ENCODE data around the gene NLRP2B. TPM values are rescaled to one million over a fixed set of nuclear protein-coding genes. Genes with fewer than 3 reads are reported as not detected.

NLRP2B gene
- total and polyA plus RNA-seq, 2 donors (not counting 1 experiment from before 2014, with no cell fraction given) = not detected

- Histone ChIP-seq H3K4me2 (ENCODE audit: extremely low read depth, insufficient read depth, low read length) (no peak overlapping the region), H3K4me3 (replicated peaks in 1 of 4; ENCODE audit: control extremely low read depth in 1 of 4, insufficient read depth in 1 of 4, low read depth in 3 of 4, low read length in 4 of 4) (no peak overlapping the region), H3K27ac (ENCODE audit: insufficient read depth, low read length) (no peak overlapping the region), H2AFZ (ENCODE audit: low read length) (no peak overlapping the region), H3K27me3 (ENCODE audit: control insufficient read depth, insufficient read depth, low read length) (no peaks in the 10 kb centered on the region), H3K9ac (ENCODE audit: insufficient read depth, low read length) (no peak overlapping the region), H3K36me3 (ENCODE audit: control insufficient read depth, insufficient read depth, low read length) (no peaks in the 10 kb centered on the region), H3K79me2 (ENCODE audit: control insufficient read depth, insufficient read depth, low read length) (no peaks in the 10 kb centered on the region), H3K4me1 (ENCODE audit: control insufficient read depth, extremely low read depth, insufficient read depth, low read length) (no peaks in the 10 kb centered on the region), H3K9me3 (ENCODE audit: control insufficient read depth, insufficient read depth, low read depth, low read length) (no peaks in the 10 kb centered on the region), H4K20me1 (ENCODE audit: control insufficient read depth, extremely low read depth, insufficient read depth, low read length) (no peaks in the 10 kb centered on the region)
- DNase-seq (ENCODE audit: low read depth in 2 of 2) = no peak
- TF ChIP-seq, protein P1, sequence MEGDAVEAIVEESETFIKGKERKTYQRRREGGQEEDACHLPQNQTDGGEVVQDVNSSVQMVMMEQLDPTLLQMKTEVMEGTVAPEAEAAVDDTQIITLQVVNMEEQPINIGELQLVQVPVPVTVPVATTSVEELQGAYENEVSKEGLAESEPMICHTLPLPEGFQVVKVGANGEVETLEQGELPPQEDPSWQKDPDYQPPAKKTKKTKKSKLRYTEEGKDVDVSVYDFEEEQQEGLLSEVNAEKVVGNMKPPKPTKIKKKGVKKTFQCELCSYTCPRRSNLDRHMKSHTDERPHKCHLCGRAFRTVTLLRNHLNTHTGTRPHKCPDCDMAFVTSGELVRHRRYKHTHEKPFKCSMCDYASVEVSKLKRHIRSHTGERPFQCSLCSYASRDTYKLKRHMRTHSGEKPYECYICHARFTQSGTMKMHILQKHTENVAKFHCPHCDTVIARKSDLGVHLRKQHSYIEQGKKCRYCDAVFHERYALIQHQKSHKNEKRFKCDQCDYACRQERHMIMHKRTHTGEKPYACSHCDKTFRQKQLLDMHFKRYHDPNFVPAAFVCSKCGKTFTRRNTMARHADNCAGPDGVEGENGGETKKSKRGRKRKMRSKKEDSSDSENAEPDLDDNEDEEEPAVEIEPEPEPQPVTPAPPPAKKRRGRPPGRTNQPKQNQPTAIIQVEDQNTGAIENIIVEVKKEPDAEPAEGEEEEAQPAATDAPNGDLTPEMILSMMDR (conservative IDR thresholded peaks at IDR 0.05 in 1 of 2, IDR thresholded peaks at IDR 0.05 in 1 of 2; ENCODE audit: low read depth in 1 of 2, low read length in 2 of 2) = no peak
- no peak for TF ChIP-seq EZH2 (IDR thresholded peaks at IDR 0.05; ENCODE audit: low read length, missing control alignments)
These were observed 1.2 kb downstream of the NLRP2B start for GRCh38 chrX:57678686-57679428.

GRCh38 chrX:57677132-57677858 is 2.8 kb downstream of the NLRP2B start:
- no peak overlapping the region for H3K9ac ChIP-seq (ENCODE audit: insufficient read depth, low read length)
- H2AFZ ChIP-seq (ENCODE audit: low read length) = no peak overlapping the region
- H3K9me3 ChIP-seq (ENCODE audit: control insufficient read depth, insufficient read depth, low read depth, low read length) = no peaks in the 10 kb centered on the region
- H3K4me3 ChIP-seq (replicated peaks in 1 of 4; ENCODE audit: control extremely low read depth in 1 of 4, insufficient read depth in 1 of 4, low read depth in 3 of 4, low read length in 4 of 4) = no peak overlapping the region
- H3K79me2 ChIP-seq (ENCODE audit: control insufficient read depth, insufficient read depth, low read length) = no peaks in the 10 kb centered on the region
- H4K20me1 ChIP-seq (ENCODE audit: control insufficient read depth, extremely low read depth, insufficient read depth, low read length) = no peaks in the 10 kb centered on the region
- no peak overlapping the region for H3K4me2 ChIP-seq (ENCODE audit: extremely low read depth, insufficient read depth, low read length)
- H3K27me3 ChIP-seq (ENCODE audit: control insufficient read depth, insufficient read depth, low read length) = no peaks in the 10 kb centered on the region
- no peaks in the 10 kb centered on the region for H3K36me3 ChIP-seq (ENCODE audit: control insufficient read depth, insufficient read depth, low read length)
- no peak overlapping the region for H3K27ac ChIP-seq (ENCODE audit: insufficient read depth, low read length)
- TF ChIP-seq, protein P1 (conservative IDR thresholded peaks at IDR 0.05 in 1 of 2, IDR thresholded peaks at IDR 0.05 in 1 of 2; ENCODE audit: low read depth in 1 of 2, low read length in 2 of 2) = no peak
- TF ChIP-seq EZH2 (IDR thresholded peaks at IDR 0.05; ENCODE audit: low read length, missing control alignments) = no peak
- H3K4me1 ChIP-seq (ENCODE audit: control insufficient read depth, extremely low read depth, insufficient read depth, low read length) = no peaks in the 10 kb centered on the region
- no peak for DNase-seq (ENCODE audit: low read depth in 2 of 2)

DNA sequence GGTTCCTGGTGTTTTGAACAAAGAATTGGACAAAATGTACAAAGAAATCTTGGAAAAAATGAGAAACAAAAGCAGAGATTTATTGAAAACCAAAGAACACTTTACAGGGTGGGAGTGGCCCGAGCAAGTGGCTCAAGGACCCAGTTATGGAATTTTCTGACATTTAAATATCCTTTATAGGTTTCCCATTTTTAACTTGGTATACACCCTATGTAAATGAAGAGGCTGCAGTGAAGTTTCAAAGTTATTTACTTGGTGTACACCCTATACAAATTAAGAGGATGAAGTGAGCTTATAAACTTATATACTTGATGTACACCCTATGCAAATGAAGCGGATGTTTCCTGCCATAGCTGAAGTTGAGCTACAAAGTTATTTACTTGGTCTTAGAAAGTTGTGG is 4.7 kb downstream of the NLRP2B start:
- DNase-seq (ENCODE audit: low read depth in 2 of 2) = no peak
- Histone ChIP-seq H3K9me3 (ENCODE audit: control insufficient read depth, insufficient read depth, low read depth, low read length) (no peaks in the 10 kb centered on the region), H3K36me3 (ENCODE audit: control insufficient read depth, insufficient read depth, low read length) (no peaks in the 10 kb centered on the region), H3K79me2 (ENCODE audit: control insufficient read depth, insufficient read depth, low read length) (no peaks in the 10 kb centered on the region), H3K4me1 (ENCODE audit: control insufficient read depth, extremely low read depth, insufficient read depth, low read length) (no peaks in the 10 kb centered on the region), H2AFZ (ENCODE audit: low read length) (no peak overlapping the region), H3K9ac (ENCODE audit: insufficient read depth, low read length) (no peak overlapping the region), H3K27me3 (ENCODE audit: control insufficient read depth, insufficient read depth, low read length) (no peaks in the 10 kb centered on the region), H4K20me1 (ENCODE audit: control insufficient read depth, extremely low read depth, insufficient read depth, low read length) (no peaks in the 10 kb centered on the region), H3K4me2 (ENCODE audit: extremely low read depth, insufficient read depth, low read length) (no peak overlapping the region), H3K27ac (ENCODE audit: insufficient read depth, low read length) (no peak overlapping the region), H3K4me3 (replicated peaks in 1 of 4; ENCODE audit: control extremely low read depth in 1 of 4, insufficient read depth in 1 of 4, low read depth in 3 of 4, low read length in 4 of 4) (no peak overlapping the region)
- TF ChIP-seq, protein P1 (conservative IDR thresholded peaks at IDR 0.05 in 1 of 2, IDR thresholded peaks at IDR 0.05 in 1 of 2; ENCODE audit: low read depth in 1 of 2, low read length in 2 of 2) = no peak
- no peak for TF ChIP-seq EZH2 (IDR thresholded peaks at IDR 0.05; ENCODE audit: low read length, missing control alignments)

Data from fibroblast of lung (primary cell).